C4-2B (cell line): ENCODE measurements around the gene BYSL.
A peak's percentile ranks its signal among the peaks of the same experiment; 100 is the strongest.

ENCODE experiments used
- ZFX ChIP-seq: fragments of 450-650 bp; IDR thresholded peaks from 2 replicates; pipeline ENCODE4 v1.6.1; 2017
- TF ChIP-seq, protein P1 (sequence below): fragments of 450-650 bp; conservative IDR thresholded peaks from 2 replicates; pipeline ENCODE4 v1.5.1; 2017; ENCODE audit warnings: mild to moderate bottlenecking

DNA sequence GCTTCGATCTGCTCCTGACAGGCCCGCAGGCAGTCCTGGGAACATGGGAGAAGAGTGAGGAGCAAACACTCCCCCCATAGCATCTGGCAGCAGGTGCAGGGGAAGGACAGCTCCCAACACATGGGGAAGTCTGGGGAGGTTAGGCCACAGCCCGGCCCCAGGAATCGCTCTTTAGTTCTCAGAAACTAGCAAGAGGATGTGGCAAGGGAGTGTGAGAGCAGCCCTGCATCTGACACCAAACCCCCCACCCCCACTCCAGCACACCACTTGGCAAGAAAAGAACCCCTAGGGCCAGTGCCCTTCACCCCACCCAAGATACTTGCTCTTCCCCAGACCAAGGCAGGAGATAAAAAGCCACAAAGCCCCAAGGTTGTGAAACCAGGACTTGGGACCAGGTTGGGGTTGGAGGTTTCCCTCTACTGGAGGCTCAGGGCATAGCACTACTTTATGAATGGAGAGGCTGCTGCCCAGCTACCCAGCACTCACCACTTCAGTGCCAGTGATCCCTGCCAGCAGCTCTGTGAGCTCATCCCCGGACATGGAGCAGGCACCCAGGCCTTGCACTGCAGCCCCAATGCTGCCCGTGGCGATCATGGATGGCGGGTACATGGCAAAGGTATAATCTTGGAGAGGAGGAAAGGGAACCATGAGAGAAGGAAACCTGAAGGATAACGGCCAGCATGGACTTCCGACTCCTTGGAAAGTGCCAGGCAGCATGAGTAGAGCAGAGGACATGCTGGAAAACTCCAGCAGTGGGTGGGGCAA lies 15.0 kb downstream of the BYSL start:
- TF ChIP-seq, protein P1, sequence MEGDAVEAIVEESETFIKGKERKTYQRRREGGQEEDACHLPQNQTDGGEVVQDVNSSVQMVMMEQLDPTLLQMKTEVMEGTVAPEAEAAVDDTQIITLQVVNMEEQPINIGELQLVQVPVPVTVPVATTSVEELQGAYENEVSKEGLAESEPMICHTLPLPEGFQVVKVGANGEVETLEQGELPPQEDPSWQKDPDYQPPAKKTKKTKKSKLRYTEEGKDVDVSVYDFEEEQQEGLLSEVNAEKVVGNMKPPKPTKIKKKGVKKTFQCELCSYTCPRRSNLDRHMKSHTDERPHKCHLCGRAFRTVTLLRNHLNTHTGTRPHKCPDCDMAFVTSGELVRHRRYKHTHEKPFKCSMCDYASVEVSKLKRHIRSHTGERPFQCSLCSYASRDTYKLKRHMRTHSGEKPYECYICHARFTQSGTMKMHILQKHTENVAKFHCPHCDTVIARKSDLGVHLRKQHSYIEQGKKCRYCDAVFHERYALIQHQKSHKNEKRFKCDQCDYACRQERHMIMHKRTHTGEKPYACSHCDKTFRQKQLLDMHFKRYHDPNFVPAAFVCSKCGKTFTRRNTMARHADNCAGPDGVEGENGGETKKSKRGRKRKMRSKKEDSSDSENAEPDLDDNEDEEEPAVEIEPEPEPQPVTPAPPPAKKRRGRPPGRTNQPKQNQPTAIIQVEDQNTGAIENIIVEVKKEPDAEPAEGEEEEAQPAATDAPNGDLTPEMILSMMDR, result peak; percentile 90
- no peak for TF ChIP-seq ZFX
